ENCODE results near the gene TERC.
A peak's percentile ranks its signal among the peaks of the same experiment; 100 is the strongest.
"Not testable (repeated sequence)": the region's sequence is repeated elsewhere in the genome, so short reads cannot be mapped to it uniquely, and the experiment has no call there.

TERC gene

DNA sequence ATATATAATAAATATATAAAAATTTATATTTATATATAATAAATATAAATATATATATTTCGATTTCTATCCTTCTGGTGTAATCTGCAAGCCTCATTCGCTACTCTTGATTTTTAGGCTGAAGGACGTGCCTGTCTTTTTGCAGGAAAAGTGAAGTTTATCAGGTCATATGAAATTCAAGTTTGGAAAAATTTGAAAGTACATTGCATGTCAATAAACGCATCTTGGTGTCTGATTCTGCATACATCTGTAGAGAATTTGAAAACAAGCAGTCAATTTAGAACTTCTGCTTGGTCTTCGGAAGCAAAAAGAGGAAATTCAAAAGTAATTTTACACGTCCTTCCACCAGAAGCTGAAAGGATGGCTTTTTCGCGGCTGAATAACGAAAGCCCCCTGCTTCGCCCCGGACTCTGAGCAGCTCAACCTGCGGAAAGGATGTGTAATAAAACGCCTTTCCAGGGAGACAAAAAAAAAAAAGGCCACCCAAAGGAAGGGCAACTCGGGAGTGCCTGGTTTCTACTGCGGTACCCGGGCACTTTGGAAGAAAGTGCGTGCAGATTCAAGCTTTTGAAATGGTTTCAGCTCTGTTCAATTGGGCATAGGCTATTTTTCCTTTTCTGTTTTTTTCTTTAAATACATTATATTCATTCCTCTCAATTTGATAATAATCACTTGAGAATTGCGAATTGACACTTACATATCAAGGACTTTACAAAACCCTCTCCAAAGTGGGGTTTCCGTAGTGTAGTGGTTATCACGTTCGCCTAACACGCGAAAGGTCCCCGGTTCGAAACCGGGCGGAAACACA, 6.8 kb upstream of the TERC start:
- peak; percentile 86 to 94 for DNase-seq

DNA sequence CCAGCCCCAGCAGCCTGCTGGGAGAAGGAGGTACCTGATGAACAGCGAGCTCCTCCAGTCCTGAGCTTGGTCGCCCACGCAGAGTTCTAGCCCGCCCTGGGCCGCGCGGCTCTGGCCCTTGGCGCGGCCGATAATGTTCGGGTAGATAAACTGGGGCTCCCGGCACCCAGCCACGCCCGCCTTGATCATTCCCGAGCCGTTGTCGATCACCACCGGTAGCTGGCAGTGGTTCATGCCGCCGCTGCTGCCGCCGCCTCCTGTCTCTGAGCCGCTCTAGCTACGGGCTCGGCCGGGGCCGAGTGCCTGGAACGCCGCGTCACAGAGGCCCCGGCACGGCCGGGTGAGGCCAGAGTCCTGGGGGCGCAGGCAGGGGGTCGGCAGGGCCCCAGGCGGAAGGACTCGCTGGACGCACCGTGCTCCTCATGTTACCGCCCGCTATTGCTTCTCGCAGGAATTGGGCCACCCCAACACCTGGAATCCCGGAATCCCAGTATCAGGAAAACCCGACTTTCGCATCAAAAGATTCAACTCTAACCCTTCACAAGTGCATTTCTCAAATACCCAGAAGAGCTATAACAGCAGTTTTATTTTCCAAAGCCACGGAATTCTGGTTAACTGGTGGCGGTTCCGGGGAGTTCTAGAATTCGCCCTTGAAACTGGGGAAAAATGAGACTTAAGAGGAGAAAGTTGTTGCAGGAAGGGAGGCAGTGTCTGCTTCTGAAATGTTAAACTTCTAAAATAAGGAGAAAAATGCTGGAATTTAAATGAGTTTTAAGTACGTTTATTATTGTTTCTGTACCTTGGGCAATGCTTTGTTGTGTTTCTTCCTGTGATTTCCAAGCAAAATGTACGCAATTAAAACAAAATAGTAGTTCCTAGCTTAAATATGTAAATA, 4.7 kb upstream of the TERC start, which contains the start of gene ACTRT3:
Gene ACTRT3, minus strand, starts transcription at position 275 of the 895 bp plus-strand sequence. Its CDS starts 41 bp downstream, at position 234.
- DNase-seq = peak; percentile 74 to 82

DNA sequence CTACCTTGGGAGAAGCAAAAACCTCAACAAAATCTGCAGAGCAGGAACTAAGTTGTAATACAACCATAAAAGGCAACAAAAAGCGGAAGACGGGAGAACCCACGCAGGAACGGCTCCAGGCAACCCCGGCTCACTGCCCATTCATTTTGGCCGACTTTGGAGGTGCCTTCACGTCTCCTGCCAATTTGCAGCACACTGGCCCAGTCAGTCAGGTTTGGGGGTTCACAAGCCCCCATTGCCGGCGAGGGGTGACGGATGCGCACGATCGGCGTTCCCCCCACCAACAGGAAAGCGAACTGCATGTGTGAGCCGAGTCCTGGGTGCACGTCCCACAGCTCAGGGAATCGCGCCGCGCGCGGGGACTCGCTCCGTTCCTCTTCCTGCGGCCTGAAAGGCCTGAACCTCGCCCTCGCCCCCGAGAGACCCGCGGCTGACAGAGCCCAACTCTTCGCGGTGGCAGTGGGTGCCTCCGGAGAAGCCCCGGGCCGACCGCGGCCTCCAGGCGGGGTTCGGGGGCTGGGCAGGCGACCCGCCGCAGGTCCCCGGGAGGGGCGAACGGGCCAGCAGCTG, 463 bp downstream of the TERC start:
- peak; percentile 14 to 54 for DNase-seq

DNA sequence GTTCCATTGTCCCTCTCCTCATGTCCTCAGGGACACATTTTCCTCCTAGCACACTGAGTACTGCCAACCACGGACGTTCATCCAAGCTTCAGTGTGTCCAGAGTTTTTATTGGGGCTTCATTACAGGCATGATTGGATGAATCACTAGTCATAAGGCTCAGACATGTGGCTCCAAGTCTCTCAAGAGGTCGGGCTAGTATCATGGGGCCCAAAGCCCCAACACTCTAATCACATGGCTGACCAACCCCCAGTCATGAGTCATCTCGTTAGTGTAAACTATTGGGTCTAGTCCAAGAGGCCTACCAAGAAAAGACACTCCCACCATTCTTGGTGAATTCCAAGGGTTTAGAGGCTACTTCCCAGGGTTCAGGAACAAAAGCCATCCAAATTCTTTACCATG, 4.4 kb downstream of the TERC start:
- DNase-seq = no peak

DNA sequence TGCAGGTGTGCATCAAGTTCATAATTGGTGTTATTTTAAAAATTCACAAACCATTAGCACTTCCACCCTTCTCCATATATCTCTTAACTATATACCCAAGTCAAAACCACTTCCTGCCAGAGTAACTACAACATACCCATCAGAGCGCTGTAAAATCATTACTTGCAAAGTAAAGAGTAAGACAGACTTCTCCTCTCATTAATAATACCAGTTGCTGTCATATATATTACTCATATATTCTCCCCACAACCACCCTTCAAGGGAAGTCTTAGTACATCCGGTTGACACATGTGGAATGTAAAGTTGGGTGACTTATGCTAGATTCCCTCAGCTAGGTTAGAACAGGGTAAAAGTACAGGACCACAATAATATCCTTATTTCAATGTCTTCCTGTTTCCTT, 5.6 kb downstream of the TERC start:
- DNase-seq = no peak

DNA sequence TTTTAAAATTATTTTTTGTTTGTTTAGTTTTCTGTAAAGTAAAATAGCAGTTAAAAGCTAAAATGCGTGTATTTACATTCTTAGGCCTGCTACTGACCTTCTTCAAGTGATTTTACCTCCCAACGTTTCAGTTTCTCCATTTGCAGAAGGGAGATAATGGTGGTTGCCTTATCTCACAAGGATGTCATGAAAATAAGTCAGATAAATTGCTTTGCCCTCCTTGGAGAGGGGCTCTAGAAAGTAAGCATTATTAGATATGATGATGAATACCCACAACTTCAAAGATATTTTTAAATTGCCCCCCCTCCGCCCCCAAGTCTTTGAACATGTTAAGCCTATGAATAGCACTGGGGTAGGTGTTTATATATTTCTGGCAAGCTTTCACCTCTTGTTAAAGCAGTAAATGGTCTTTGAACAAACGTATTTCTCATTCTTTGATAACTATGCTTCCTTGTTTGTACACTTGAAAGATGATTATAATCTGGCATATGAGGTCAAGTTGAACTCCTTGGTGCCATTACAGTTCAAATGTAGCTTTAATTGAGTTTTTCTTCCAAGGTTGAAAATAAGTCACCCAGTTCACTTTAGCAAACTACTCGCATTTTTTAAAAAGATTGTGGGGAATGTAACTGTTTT, 6.4 kb downstream of the TERC start:
- no peak for DNase-seq

DNA sequence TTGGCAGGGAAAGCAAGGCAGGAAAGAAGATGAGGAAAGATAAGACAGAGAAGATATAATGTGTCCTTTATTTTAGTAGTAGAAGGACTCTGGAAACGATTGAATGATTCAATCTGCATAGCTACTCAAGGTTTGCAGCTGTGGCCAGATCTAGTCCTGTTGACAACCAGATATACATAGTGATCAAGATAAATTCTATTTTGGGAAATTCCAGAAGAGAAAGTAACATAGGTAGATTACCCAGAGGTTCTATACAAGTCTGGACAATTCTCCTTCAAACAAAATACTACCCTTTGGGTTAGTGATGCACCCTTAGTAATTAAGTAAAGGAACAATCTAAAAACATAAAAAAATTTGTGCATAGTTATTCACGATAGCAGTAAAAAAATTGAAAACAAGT, 9.4 kb downstream of the TERC start:
- no peak for DNase-seq

DNA sequence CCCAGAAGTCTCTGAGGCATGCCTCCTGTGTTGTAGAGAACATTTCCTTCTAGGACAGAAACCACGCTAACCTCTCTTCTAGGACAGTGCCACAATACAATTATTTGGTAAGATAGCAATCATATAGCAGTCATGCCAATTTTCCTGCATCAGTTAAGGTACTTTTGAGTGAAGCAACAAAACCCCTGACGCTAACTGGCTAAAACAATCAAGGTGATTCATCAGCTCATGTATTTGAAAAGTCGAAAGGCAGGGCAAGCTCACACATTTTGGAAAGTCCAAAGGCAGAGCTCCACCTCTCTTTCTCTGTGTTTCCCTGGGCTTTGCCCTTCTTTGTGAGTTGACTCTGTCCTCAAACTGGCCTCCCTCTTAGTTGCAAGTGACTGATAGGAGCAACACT, 10.1 kb downstream of the TERC start:
- DNase-seq = no peak

DNA sequence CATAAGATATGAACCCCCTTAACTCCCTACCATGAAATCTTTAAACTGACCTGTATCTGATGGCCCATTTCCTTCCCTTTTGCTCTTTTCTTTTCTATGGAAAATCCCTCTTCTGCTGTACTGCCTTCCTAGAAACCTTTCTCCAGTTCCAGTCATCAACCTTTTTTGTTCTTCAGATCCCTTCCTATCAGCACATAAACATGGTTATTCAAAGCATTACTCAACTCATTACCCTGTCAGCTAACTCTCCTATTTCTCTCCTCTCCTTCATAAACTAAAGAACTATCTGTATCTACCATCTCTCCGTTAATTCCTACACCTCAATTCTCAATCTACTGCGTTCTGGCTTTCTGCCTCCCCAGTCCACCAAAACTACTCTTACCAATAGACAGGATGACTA, 13.0 kb downstream of the TERC start:
- DNase-seq = no peak

DNA sequence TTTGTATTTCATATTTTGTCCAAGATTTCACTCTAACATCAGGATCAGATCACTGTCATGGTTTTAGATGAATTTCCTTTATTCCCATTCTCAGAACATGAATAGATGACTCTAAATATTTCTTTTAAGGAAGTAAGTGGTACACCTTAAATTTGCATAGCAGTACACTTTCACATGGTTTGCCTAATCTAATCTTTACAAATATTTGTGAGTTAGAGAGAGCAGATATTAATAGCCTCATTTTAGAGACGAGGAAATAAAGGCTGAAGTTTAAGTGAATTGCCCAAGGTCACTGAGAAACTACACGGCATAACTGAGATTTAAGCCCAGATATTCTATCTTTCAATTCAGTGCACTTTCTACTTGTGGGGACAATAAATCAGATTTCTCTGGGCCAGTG, 14.2 kb downstream of the TERC start:
- no peak for DNase-seq

DNA sequence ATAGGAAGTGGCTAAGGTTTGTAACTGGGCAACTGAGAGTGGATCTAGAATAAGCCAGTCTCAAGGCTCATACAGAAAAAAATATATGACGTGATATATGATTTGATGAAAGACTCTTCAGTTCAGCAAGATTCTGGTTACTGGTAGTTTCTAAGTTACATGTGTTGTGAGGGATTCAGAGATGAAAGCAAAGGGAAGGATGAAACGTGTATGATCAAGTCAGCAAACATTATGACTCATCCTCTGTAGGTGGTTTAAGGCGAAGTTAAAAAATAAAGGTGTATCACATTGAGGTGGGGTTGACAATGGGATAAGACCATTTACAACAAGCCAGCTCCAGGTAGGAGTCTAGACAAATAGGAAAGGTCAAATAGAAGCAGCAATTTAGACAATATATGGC, 16.2 kb downstream of the TERC start:
- DNase-seq = no peak

DNA sequence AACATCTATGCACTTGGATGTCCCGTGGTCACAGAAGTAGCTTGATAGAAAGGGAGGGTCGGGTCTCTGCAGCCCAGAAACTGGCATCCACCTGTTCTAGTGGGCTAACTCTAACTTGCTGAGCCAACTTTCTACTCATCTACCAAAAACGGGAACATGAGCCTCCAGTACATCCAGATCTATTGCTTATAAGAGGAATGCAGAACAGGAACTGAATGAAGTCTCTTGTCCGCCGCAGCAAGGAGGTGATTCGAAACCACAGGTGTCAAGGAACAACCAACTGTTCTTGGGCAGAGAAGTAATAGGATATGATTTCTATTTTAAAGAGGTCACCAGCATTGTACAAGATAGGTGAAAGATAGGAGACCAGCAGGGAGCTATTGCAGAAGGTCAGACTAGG, 17.9 kb downstream of the TERC start:
- no peak for DNase-seq

DNA sequence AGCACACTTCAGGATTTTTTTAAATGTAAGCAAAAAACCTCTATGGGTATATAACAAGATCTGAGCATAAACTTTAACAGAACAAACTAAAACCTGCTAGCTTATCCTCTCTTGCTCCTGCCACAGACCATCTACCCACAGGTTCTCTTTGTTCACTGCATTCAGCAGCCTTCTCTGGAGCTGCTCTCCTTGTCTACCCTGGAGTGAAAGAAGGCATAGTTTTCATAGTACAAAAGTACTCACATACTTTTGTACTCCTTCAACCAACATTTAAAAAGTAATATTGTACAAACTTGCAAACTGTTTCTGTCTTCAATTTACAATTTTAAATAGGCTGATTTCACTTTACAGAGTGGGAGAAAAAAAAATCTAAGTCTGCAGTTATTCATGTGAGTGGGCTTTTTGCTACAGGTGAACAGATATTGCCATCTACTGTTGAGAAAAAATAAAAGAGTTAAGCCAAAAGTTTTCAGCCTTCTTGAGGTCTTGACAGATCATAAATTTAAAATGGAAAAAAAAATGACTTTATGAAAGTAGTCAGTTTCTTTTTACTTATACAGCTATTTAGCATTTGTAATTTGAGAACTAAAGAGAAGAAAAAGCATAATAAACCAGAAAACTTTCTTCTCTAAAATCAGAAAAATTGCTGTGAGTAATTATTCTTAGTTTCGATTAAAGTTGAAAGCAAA, 20.4 kb downstream of the TERC start:
- peak in 1 of 2 experiments; percentile 40 for DNase-seq

DNA sequence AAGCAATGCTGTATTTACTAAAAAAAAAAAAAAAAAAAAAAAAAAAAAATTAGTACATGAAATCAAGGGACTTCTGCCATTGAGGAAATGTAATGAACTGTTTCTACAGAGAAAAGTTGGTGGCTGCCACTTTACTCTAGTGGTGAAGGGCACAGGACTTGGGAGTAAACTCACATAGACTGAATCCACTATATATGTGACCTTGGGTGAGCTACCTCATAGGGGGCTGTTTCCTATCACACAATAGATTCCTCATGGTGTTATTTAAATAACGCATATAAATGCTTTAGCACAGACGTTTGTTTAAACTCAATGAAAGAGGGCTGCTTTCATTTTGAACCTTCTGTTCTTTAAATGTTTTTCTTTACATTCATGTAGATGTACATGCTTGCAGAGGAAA, 25.8 kb downstream of the TERC start:
- no peak for DNase-seq

DNA sequence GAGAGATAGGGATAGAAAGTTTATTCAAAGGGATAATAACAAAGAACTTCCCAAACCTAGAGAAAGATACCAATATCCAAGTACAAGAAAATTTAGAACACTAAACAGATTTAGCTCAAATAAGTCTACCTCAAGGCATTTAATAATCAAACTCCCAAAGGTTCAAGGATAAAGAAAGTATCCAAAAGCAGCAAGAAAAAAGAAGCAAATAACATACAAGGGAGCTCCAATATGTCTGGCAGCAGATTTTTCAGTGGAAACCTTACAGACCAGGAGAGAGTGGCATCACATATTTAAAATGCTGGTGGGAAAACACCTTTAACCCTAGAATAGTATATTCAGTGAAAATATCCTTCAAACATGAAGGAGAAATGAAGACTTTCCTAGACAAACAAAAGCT, 33.0 kb downstream of the TERC start:
- not testable (repeated sequence) for DNase-seq

DNA sequence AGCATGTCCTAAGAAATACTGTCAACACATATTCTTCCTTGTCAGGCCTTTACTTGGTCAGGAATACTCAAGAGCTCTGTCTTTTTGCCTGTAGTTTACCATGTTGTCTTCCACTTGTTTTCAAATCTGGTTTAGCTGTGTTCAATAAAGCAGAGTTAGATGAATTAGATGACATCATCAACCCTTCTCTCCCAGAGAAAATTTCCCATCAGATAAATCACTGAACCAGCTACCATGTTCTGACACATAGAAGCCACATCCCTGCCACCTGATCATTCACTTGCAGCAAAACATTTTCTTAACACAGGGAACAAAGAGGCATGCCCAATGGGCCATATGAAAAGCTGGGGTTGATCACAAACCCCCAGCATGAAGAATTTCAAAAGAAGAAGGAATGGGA, 42.1 kb downstream of the TERC start:
- no peak for DNase-seq

DNA sequence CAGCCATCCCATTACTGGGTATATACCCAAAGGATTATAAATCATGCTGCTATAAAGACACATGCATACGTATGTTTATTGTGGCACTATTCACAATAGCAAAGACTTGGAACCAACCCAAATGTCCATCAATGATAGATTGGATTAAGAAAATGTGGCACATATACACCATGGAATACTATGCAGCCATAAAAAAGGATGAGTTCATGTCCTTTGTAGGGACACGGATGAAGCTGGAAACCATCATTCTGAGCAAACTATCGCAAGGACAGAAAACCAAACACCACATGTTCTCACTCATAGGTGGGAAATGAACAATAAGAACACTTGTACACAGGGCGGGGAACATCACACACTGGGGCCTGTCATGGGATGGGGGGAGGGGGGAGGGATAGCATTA, 46.4 kb downstream of the TERC start:
- not testable (repeated sequence) for DNase-seq

Data from NCI-H524 (cell line).